SK-N-SH treated with all-trans-retinoic acid at 6 μM for 48 hours (cell line): ENCODE measurements around the gene SRGAP1.

ENCODE experiments used
- ATAC-seq: fragments of 200-7000 bp; cut with Tn5 transposase; 3 replicates; pipeline ENCODE4 v1.9.1; 2020; ENCODE audit warnings: mild to moderate bottlenecking, moderate library complexity
- ARNTL ChIP-seq: fragments of 450-650 bp; formaldehyde crosslinking; IDR thresholded peaks from 2 replicates; pipeline ENCODE4 v1.5.0; 2020; ENCODE audit warnings: low read depth, mild to moderate bottlenecking, moderate library complexity, borderline replicate concordance
- BACH2 ChIP-seq: fragments of 250-450 bp; sonication (Bioruptor Pico); IDR thresholded peaks from 2 replicates; pipeline ENCODE4 v1.9.0; 2021; ENCODE audit warnings: mild to moderate bottlenecking, borderline replicate concordance
- CSDC2 ChIP-seq: fragments of 250-450 bp; sonication (Bioruptor Pico); IDR thresholded peaks from 2 replicates; pipeline ENCODE4 v1.5.0; 2020; ENCODE audit warnings: mild to moderate bottlenecking, moderate library complexity
- CSRNP3 ChIP-seq: fragments of 250-450 bp; sonication (Bioruptor Pico); IDR thresholded peaks from 2 replicates; pipeline ENCODE4 v1.5.1; 2021; ENCODE audit warnings: mild to moderate bottlenecking, moderate library complexity
- ESRRG ChIP-seq: fragments of 250-450 bp; sonication (Bioruptor Pico); IDR thresholded peaks from 2 replicates; pipeline ENCODE4 v1.6.1; 2021; ENCODE audit warnings: mild to moderate bottlenecking
- GLIS3 ChIP-seq: fragments of 250-450 bp; sonication (Bioruptor Pico); IDR thresholded peaks from 2 replicates; pipeline ENCODE4 v1.5.0; 2020; ENCODE audit warnings: mild to moderate bottlenecking, moderate library complexity
- ISL1 ChIP-seq: fragments of 250-450 bp; sonication (Bioruptor Pico); IDR thresholded peaks from 2 replicates; pipeline ENCODE4 v2.1.2; 2022; ENCODE audit warnings: mild to moderate bottlenecking, moderate library complexity
- OSR1 ChIP-seq: fragments of 250-450 bp; sonication (Bioruptor Pico); IDR thresholded peaks from 2 replicates; pipeline ENCODE4 v1.8.0; 2022; ENCODE audit warnings: moderate library complexity, mild to moderate bottlenecking, inconsistent platforms
- PATZ1 ChIP-seq: fragments of 250-450 bp; sonication (Bioruptor Pico); IDR thresholded peaks from 2 replicates; pipeline ENCODE4 v1.8.0; 2020; ENCODE audit warnings: mild to moderate bottlenecking, moderate library complexity, borderline replicate concordance
- POU6F1 ChIP-seq: fragments of 250-450 bp; sonication (Bioruptor Pico); IDR thresholded peaks from 2 replicates; pipeline ENCODE4 v1.8.0; 2021; ENCODE audit warnings: low read depth, mild to moderate bottlenecking, moderate library complexity, borderline replicate concordance
- PPARA ChIP-seq: fragments of 250-450 bp; sonication (Bioruptor Pico); IDR thresholded peaks from 2 replicates; pipeline ENCODE4 v1.5.0; 2020; ENCODE audit warnings: mild to moderate bottlenecking, borderline replicate concordance
- RARB ChIP-seq: fragments of 250-450 bp; sonication (Bioruptor Pico); IDR thresholded peaks from 2 replicates; pipeline ENCODE4 v1.8.0; 2021; ENCODE audit warnings: mild to moderate bottlenecking, moderate library complexity
- SNAI2 ChIP-seq: fragments of 250-450 bp; sonication (Bioruptor Pico); IDR thresholded peaks from 2 replicates; pipeline ENCODE4 v1.5.0; 2020; ENCODE audit warnings: mild to moderate bottlenecking, moderate library complexity
- TOX ChIP-seq: fragments of 250-450 bp; sonication (Bioruptor Pico); IDR thresholded peaks from 2 replicates; pipeline ENCODE4 v1.8.0; 2021; ENCODE audit warnings: mild to moderate bottlenecking, moderate library complexity, borderline replicate concordance
- TSHZ2 ChIP-seq: fragments of 250-450 bp; sonication (Bioruptor Pico); IDR thresholded peaks from 2 replicates; pipeline ENCODE4 v1.5.0; 2020; ENCODE audit warnings: mild to moderate bottlenecking, moderate library complexity
- ZC3H10 ChIP-seq: fragments of 250-450 bp; sonication (Bioruptor Pico); IDR thresholded peaks from 2 replicates; pipeline ENCODE4 v1.5.1; 2021; ENCODE audit warnings: mild to moderate bottlenecking, moderate library complexity
- ZFP3 ChIP-seq: fragments of 250-450 bp; sonication (Bioruptor Pico); IDR thresholded peaks from 2 replicates; pipeline ENCODE4 v1.5.0; 2020; ENCODE audit warnings: mild to moderate bottlenecking, moderate library complexity
- ZFP30 ChIP-seq: fragments of 450-650 bp; formaldehyde crosslinking; IDR thresholded peaks from 2 replicates; pipeline ENCODE4 v1.5.0; 2022; ENCODE audit warnings: mild to moderate bottlenecking, moderate library complexity
- ZNF565 ChIP-seq: fragments of 450-650 bp; formaldehyde crosslinking; conservative IDR thresholded peaks from 2 replicates; pipeline ENCODE4 v1.5.0; 2020; ENCODE audit warnings: low read depth, mild to moderate bottlenecking, moderate library complexity
- ZNF70 ChIP-seq: fragments of 450-650 bp; formaldehyde crosslinking; IDR thresholded peaks from 2 replicates; pipeline ENCODE4 v1.5.0; 2020; ENCODE audit warnings: mild to moderate bottlenecking, moderate library complexity
- ZNF8 ChIP-seq: fragments of 450-650 bp; formaldehyde crosslinking; IDR thresholded peaks from 2 replicates; pipeline ENCODE4 v1.5.0; 2020; ENCODE audit warnings: mild to moderate bottlenecking, moderate library complexity

Gene SRGAP1

DNA sequence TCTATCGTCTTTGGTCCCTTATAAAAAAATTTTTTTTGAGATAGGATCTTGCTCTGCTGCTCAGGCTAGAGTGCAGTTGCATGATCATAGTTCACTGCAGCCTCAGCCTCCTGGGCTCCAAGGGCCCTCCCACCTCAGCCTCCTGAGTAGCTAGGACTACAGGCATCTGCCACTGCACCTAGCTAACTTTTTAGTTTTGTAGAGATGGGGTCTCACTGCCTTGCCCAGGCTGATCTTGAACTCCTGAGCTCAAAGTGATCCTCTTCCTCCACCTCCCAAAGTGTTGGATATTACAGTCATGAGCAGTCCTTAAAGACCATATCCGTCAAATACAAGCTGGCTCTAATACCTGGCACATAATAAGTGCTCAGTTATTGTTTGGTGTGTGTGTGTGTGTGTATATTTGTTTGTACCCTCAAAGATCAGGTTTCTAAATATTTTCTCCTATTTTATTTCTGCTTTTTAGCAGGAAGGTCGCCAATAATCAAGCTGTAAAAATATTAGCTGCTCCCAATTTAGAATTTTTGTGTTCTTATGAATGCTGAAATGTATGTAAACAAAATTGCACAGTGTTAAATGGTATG lies 30.5 kb downstream of the SRGAP1 start:
- no peak for TF ChIP-seq BACH2 (CRISPR knock-in tag)
- no peak for TF ChIP-seq SNAI2 (CRISPR knock-in tag)
- TF ChIP-seq ISL1: no peak
- TF ChIP-seq PATZ1 (CRISPR knock-in tag): no peak
- no peak for TF ChIP-seq ESRRG (CRISPR knock-in tag)
- TF ChIP-seq CSRNP3 (CRISPR knock-in tag): no peak
- no peak for TF ChIP-seq ZNF8 (CRISPR knock-in tag)
- no peak for TF ChIP-seq RARB (CRISPR knock-in tag)
- no peak for ATAC-seq

GRCh38 chr12:63875703-63876102 lies 31.2 kb downstream of the SRGAP1 start:
- TF ChIP-seq ZFP3 (no peak), SNAI2 (CRISPR knock-in tag) (no peak), RARB (CRISPR knock-in tag) (no peak), PATZ1 (CRISPR knock-in tag) (no peak), ZNF70 (CRISPR knock-in tag) (no peak), OSR1 (CRISPR knock-in tag) (no peak), ESRRG (CRISPR knock-in tag) (no peak), TOX (CRISPR knock-in tag) (no peak), ZFP30 (no peak), TSHZ2 (CRISPR knock-in tag) (no peak), PPARA (CRISPR knock-in tag) (no peak), ZNF8 (CRISPR knock-in tag) (no peak), CSDC2 (CRISPR knock-in tag) (no peak), POU6F1 (CRISPR knock-in tag) (no peak), BACH2 (CRISPR knock-in tag) (no peak)
- ATAC-seq: no peak

DNA sequence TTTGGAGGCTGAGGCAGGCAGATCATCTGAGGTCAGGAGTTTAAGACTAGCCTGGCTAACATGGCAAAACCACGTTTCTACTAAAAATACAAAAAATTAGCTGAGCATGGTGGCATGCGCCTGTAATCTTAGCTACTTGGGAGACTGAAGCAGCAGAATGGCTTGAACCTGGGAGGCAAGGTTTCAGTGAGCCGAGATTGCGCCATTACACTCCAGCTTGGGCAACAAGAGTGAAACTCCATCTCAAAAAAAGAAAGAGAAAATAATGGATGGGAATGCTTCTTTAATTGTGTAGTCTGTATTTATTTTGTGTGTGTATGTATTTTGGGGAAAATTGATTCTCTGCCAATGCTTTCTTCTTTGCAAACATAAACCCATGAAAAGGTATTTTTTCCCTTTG lies 32.5 kb downstream of the SRGAP1 start:
- ATAC-seq: no peak
- TF ChIP-seq RARB (CRISPR knock-in tag) (no peak), BACH2 (CRISPR knock-in tag) (no peak), OSR1 (CRISPR knock-in tag) (no peak), TOX (CRISPR knock-in tag) (no peak), ZNF70 (CRISPR knock-in tag) (no peak), ARNTL (CRISPR knock-in tag) (no peak), PPARA (CRISPR knock-in tag) (no peak), ZNF565 (no peak), GLIS3 (CRISPR knock-in tag) (no peak), TSHZ2 (CRISPR knock-in tag) (no peak), ZFP30 (no peak), ESRRG (CRISPR knock-in tag) (no peak), PATZ1 (CRISPR knock-in tag) (no peak), SNAI2 (CRISPR knock-in tag) (no peak), ZNF8 (CRISPR knock-in tag) (no peak), ZC3H10 (CRISPR knock-in tag) (no peak)
